ENCODE results near the gene NLGN1. TPM values are rescaled to one million over a fixed set of nuclear protein-coding genes. Genes with fewer than 3 reads are reported as not detected.

Gene NLGN1
- total RNA-seq, 4 donors from 2014 or later = 2.2 to 5.8 (median 3.0) TPM

DNA sequence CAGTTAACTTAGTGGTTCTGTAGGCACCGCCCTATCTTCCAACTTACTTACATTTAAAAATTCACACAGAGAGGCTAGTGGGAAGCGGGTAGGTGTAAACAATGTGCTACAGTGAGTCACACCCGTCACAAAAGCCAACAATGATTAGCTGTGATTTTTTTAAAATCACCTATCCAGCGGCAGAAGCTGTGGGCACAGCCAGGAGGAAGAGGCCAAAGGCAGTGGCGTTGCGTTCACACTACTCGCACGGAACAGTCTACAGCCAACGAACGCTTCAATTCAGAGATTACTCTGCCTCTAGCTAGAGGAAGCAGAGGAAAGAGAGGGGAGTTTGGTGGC is 2.5 kb upstream of the NLGN1 start:
- DNase-seq (ENCODE audit: low spot score in 2 of 2) = no peak
- WGBS = 2% methylated on average over 10 of the region's 10 CpGs
- TF ChIP-seq POLR2A (IDR thresholded peaks at IDR 0.05) = no peak
- no peak for TF ChIP-seq POLR2AphosphoS5 (IDR thresholded peaks at IDR 0.05)
- TF ChIP-seq CTCF (IDR thresholded peaks at IDR 0.05) = no peak
- no peak for TF ChIP-seq EP300 (IDR thresholded peaks at IDR 0.05)

GRCh38 chr3:173395412-173396181 is 1.9 kb upstream of the NLGN1 start:
- Histone ChIP-seq H3K27me3 (peaks cover 9% of the 10 kb centered on the region), H3K4me3 (peak overlapping the region; percentile 83), H3K4me1 (peaks cover 34% of the 10 kb centered on the region), H3K9me3 (no peaks in the 10 kb centered on the region), H3K27ac (peak overlapping the region; percentile 85), H3K36me3 (no peaks in the 10 kb centered on the region)
- WGBS = under 1% methylated on average over 61 of the region's 71 CpGs
- no peak for TF ChIP-seq POLR2AphosphoS5 (IDR thresholded peaks at IDR 0.05)
- TF ChIP-seq POLR2A (IDR thresholded peaks at IDR 0.05) = peak in 1 of 2 donors; percentile 50
- peak in 1 of 2 donors; percentile 5 for TF ChIP-seq CTCF (IDR thresholded peaks at IDR 0.05)
- peak; percentile 91 to 92 for DNase-seq (ENCODE audit: low spot score in 2 of 2)

More for the DNA sequence above, 2.5 kb upstream of the NLGN1 start:
- Histone ChIP-seq H3K9me3 (no peaks in the 10 kb centered on the region), H3K4me1 (peaks cover 34% of the 10 kb centered on the region), H3K36me3 (no peaks in the 10 kb centered on the region), H3K4me3 (peak overlapping the region; percentile 83), H3K27ac (peak overlapping the region; percentile 85), H3K27me3 (peaks cover 9% of the 10 kb centered on the region)

GRCh38 chr3:173396191-173397041 is 1.1 kb upstream of the NLGN1 start:
- Histone ChIP-seq H3K36me3 (no peaks in the 10 kb centered on the region), H3K4me3 (peak overlapping the region; percentile 83), H3K4me1 (peaks cover 34% of the 10 kb centered on the region), H3K27me3 (peaks cover 9% of the 10 kb centered on the region), H3K9me3 (no peaks in the 10 kb centered on the region), H3K27ac (peak overlapping the region; percentile 80)
- under 1% methylated on average over 29 of the region's 29 CpGs for WGBS
- DNase-seq (ENCODE audit: low spot score in 2 of 2) = no peak
- TF ChIP-seq EP300 (IDR thresholded peaks at IDR 0.05) = no peak
- no peak for TF ChIP-seq POLR2A (IDR thresholded peaks at IDR 0.05)
- TF ChIP-seq CTCF (IDR thresholded peaks at IDR 0.05) = no peak
- no peak for TF ChIP-seq POLR2AphosphoS5 (IDR thresholded peaks at IDR 0.05)

DNA sequence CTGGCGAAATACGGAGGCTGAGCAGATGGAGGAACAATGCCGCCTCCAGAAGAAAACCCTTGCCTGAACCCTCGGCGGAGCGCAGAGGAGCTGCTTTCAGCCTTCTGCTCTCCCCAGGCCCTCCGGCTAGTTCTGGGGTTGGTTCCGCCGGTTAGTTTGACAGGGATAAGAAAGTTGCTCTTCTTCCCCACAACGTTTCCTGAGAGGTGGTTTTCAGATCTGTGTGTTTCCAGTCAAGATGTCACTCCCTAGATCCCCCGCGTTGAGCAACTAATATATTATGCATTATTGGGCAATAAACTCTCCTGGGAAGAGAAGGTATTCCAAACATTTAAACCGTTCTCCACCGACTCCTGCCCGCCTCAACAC is 551 bp downstream of the NLGN1 start:
- Histone ChIP-seq H3K4me1 (peaks cover 34% of the 10 kb centered on the region), H3K27ac (peak overlapping the region; percentile 80), H3K36me3 (no peaks in the 10 kb centered on the region), H3K9me3 (no peaks in the 10 kb centered on the region), H3K4me3 (peak overlapping the region; percentile 83), H3K27me3 (peaks cover 9% of the 10 kb centered on the region)
- peak in 1 of 2 donors; percentile 76 for DNase-seq (ENCODE audit: low spot score in 2 of 2)
- TF ChIP-seq CTCF (IDR thresholded peaks at IDR 0.05) = no peak
- TF ChIP-seq POLR2A (IDR thresholded peaks at IDR 0.05) = no peak
- WGBS = 5% methylated on average over 15 of the region's 15 CpGs

DNA sequence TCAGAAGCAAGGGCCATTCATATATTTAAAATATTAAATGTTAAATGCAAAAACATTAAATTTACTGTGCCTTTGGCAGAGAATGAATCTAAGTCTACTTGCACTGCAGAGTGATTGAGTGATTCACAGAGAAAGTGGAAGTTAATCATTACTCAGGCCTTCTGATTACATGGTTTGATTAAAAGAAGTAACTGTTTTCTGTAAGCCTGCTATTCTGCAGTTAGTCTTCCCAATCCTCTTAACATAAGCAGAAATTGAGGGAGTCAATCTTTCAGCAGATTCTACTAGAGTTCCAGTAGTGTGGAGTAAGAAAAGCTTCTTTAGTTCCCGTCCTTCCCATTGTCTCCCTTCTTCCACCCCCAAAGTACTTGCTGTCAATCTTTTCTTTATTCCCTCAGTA is 1.5 kb downstream of the NLGN1 start:
- Histone ChIP-seq H3K36me3 (no peaks in the 10 kb centered on the region), H3K4me1 (peaks cover 34% of the 10 kb centered on the region), H3K4me3 (no peak overlapping the region), H3K27ac (no peak overlapping the region), H3K9me3 (no peaks in the 10 kb centered on the region), H3K27me3 (peaks cover 9% of the 10 kb centered on the region)
- no peak for DNase-seq (ENCODE audit: low spot score in 2 of 2)
- TF ChIP-seq CTCF (IDR thresholded peaks at IDR 0.05) (no peak), POLR2AphosphoS5 (IDR thresholded peaks at IDR 0.05) (no peak), EP300 (IDR thresholded peaks at IDR 0.05) (no peak), POLR2A (IDR thresholded peaks at IDR 0.05) (no peak)
- 97% methylated on average over 1 of the region's 1 CpG for WGBS

Data from suprapubic skin (tissue), 4 donors.